ENCODE data around the gene AVPR2. TPM values are rescaled to one million over a fixed set of nuclear protein-coding genes. Genes with fewer than 3 reads are reported as not detected.

Gene AVPR2
- 0.89 TPM for total RNA-seq

- no peak for DNase-seq
Measured at GRCh38 chrX:153903991-153904957, at the start of gene AVPR2. AVPR2 (plus strand) TSS chrX:153904673; CDS start chrX:153905146, 473 bp downstream.

- no peak for DNase-seq
Measured at GRCh38 chrX:153854702-153855101, 49.8 kb upstream of the AVPR2 start.

- DNase-seq, result no peak
Measured at GRCh38 chrX:153857348-153857903, 47.0 kb upstream of the AVPR2 start.

GRCh38 chrX:153861151-153861550 lies 43.3 kb upstream of the AVPR2 start:
- no peak for DNase-seq

- no peak for DNase-seq
Measured at GRCh38 chrX:153861733-153862310, 42.7 kb upstream of the AVPR2 start.

- no peak for DNase-seq
Measured at GRCh38 chrX:153862369-153863250, 41.9 kb upstream of the AVPR2 start.

GRCh38 chrX:153863251-153863991 lies 41.1 kb upstream of the AVPR2 start:
- no peak for DNase-seq

- no peak for DNase-seq
Measured at GRCh38 chrX:153864101-153864500, 40.4 kb upstream of the AVPR2 start.

GRCh38 chrX:153864561-153865320 lies 39.7 kb upstream of the AVPR2 start:
- no peak for DNase-seq

- no peak for DNase-seq
Measured at GRCh38 chrX:153865321-153865580, 39.2 kb upstream of the AVPR2 start.

- no peak for DNase-seq
Measured at GRCh38 chrX:153865685-153866084, 38.8 kb upstream of the AVPR2 start.

GRCh38 chrX:153866302-153867019 lies 38.0 kb upstream of the AVPR2 start:
- DNase-seq, result no peak

- DNase-seq, result no peak
Measured at GRCh38 chrX:153867139-153867538, 37.3 kb upstream of the AVPR2 start.

- DNase-seq, result no peak
Measured at GRCh38 chrX:153867671-153868070, 36.8 kb upstream of the AVPR2 start.

- DNase-seq, result no peak
Measured at GRCh38 chrX:153868576-153869472, 35.6 kb upstream of the AVPR2 start.

GRCh38 chrX:153869473-153870287 lies 34.8 kb upstream of the AVPR2 start:
- DNase-seq, result no peak

GRCh38 chrX:153870288-153870690 lies 34.2 kb upstream of the AVPR2 start:
- no peak for DNase-seq

- DNase-seq, result no peak
Measured at GRCh38 chrX:153870791-153871360, 33.6 kb upstream of the AVPR2 start.
